ENCODE measurements around the gene CCL26.

- TF ChIP-seq POLR2A (IDR thresholded peaks at IDR 0.05; ENCODE audit: low read length) = no peak
- no peak for TF ChIP-seq GATA1 (IDR thresholded peaks at IDR 0.05; ENCODE audit: low read depth, low read length)
These were observed 24.4 kb upstream of the CCL26 start for GRCh38 chr7:75796420-75796819.

Data from erythroblast (primary cell).